Measurements from ENCODE around the gene IPMK. TPM values are rescaled to one million over a fixed set of nuclear protein-coding genes. Genes with fewer than 3 reads are reported as not detected.
"Not testable (repeated sequence)": the region's sequence is repeated elsewhere in the genome, so short reads cannot be mapped to it uniquely, and the experiment has no call there.

IPMK gene
- total and polyA plus RNA-seq, 9 donors: 1.5 to 4.3 (median 2.8) TPM

DNA sequence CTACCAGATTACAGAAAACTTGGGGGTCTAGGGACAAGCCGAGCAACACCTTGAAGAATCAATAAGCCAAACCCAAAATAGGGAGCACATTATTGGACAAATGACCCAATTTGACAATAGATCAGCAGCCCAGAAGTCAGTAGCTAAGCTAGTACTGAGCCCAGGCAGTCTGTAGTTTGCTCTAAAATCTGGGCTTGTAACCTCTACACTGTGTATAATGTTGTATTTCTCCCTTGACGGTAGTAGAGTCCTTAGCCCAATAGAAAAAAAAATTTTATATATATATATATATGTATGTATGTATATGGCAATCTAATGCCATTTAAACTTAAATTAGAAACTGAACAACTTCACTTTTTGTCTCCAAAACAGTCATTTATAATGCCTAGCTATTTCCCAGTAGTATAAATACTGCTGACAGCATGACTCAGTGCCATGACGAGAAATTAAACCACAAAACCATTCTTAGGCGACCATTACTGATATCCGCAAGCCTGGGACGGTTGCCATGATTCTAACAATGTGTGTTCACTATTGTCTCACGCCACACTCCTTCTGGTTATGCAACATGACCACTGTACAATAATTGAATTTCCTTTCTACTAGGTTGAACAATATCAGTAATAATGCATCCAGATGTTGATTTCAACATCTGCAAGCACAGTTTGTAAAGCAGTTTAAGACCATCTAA lies 110.5 kb downstream of the IPMK start:
- no peak for DNase-seq

DNA sequence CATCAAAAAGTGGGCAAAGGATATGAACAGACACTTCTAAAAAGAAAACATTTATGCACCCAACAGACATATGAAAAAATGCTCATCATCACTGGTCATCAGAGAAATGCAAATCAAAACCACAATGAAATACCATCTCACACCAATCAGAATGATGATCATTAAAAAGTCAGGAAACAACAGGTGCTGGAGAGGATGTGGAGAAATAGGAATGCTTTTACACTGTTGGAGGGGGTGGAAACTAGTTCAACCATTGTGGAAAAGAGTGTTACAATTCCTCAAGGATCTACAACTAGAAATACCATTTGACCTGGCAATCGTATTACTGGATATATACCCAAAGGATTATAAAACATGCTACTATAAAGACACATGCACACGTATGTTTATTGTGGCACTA lies 111.8 kb downstream of the IPMK start:
- H3K4me1 ChIP-seq (ENCODE audit: insufficient read depth); H3K9me3 ChIP-seq; intact Hi-C loops (cut with DNase I); H3K36me3 ChIP-seq; H3K4me3 ChIP-seq; H3K27me3 ChIP-seq; DNase-seq; H3K27ac ChIP-seq: not testable (repeated sequence)
- 89 to 92% (median 91%) methylated on average over 2 of the region's 2 CpGs for WGBS, 3 donors

More for the DNA sequence above, 110.5 kb downstream of the IPMK start:
- H3K9me3 ChIP-seq: no peaks in the 10 kb centered on the region
- no peaks in the 10 kb centered on the region for H3K27me3 ChIP-seq
- WGBS, 3 donors: 64 to 77% (median 74%) methylated on average over 7 of the region's 7 CpGs
- intact Hi-C loops (cut with DNase I): no loop called here
- no peaks in the 10 kb centered on the region for H3K4me1 ChIP-seq (ENCODE audit: insufficient read depth)
- no peak for TF ChIP-seq EP300 (IDR thresholded peaks at IDR 0.05)
- no peak for TF ChIP-seq POLR2A (IDR thresholded peaks at IDR 0.05)
- TF ChIP-seq, protein P1, sequence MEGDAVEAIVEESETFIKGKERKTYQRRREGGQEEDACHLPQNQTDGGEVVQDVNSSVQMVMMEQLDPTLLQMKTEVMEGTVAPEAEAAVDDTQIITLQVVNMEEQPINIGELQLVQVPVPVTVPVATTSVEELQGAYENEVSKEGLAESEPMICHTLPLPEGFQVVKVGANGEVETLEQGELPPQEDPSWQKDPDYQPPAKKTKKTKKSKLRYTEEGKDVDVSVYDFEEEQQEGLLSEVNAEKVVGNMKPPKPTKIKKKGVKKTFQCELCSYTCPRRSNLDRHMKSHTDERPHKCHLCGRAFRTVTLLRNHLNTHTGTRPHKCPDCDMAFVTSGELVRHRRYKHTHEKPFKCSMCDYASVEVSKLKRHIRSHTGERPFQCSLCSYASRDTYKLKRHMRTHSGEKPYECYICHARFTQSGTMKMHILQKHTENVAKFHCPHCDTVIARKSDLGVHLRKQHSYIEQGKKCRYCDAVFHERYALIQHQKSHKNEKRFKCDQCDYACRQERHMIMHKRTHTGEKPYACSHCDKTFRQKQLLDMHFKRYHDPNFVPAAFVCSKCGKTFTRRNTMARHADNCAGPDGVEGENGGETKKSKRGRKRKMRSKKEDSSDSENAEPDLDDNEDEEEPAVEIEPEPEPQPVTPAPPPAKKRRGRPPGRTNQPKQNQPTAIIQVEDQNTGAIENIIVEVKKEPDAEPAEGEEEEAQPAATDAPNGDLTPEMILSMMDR (IDR thresholded peaks at IDR 0.05): no peak
- H3K4me3 ChIP-seq: no peak overlapping the region
- H3K27ac ChIP-seq: no peak overlapping the region
- H3K36me3 ChIP-seq: no peaks in the 10 kb centered on the region

DNA sequence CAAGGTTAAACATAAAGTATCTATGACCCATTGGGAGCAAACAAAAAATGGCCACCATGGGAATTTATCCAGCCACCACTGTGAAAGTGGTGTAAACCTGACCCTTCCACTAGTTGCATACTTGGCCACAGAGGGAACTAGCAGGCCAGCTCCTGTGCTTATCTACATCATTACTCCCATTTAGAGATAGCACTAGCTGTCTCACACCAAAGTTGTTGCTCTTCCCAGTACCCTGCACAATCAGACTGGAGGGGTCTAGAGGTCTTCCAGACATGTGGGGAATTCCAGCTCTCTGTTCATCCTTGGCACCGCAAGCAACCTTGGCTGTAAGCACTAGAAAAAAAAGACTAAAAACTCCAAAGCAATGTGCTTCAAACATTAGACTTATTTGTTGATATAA lies 113.9 kb downstream of the IPMK start:
- DNase-seq: no peak
- Histone ChIP-seq H3K9me3 (no peaks in the 10 kb centered on the region), H3K27me3 (no peaks in the 10 kb centered on the region), H3K36me3 (no peaks in the 10 kb centered on the region), H3K27ac (no peak overlapping the region), H3K4me1 (ENCODE audit: insufficient read depth) (no peaks in the 10 kb centered on the region), H3K4me3 (no peak overlapping the region)
- WGBS, 3 donors: 21 to 60% (median 30%) methylated on average over 1 of the region's 1 CpG
- intact Hi-C loops (cut with DNase I): no loop called here
- TF ChIP-seq, protein P1 (IDR thresholded peaks at IDR 0.05): no peak
- TF ChIP-seq EP300 (IDR thresholded peaks at IDR 0.05) (no peak), POLR2A (IDR thresholded peaks at IDR 0.05) (no peak)

DNA sequence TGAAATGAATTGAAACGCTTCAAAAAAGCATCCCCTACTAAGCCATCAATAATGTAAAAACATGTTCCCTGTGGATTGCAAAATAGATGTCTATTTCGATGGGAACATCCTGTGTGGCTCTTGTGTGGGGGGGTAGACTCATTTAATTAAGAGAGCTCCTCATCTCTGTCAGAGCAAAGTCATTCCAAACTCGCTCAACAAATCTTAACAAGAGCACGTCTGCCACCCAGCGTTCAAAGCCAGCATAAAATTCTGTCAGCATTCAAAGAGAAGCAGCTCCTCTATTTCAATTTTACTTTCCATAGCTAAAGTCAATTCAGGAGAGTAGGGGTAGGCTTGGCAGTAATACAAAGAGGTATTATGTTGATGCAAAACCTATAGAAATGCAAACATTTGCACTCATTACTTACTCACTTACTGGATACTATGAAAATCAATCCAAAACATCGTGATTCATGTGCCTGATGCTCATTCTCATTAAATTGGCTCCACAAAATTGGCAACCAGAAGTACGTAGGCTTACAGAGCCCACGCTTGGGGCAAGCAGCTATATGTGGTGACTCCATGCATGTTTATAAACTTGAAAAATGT lies 114.9 kb downstream of the IPMK start:
- H3K27me3 ChIP-seq: no peaks in the 10 kb centered on the region
- H3K4me3 ChIP-seq: no peak overlapping the region
- DNase-seq: peak in 4 of 5 donors; percentile 10 to 38 (median 18)
- intact Hi-C loops (cut with DNase I): no loop called here
- TF ChIP-seq POLR2A (IDR thresholded peaks at IDR 0.05): no peak
- TF ChIP-seq, protein P1 (IDR thresholded peaks at IDR 0.05): peak in 1 of 3 donors; percentile 9
- no peak overlapping the region for H3K27ac ChIP-seq
- H3K4me1 ChIP-seq (ENCODE audit: insufficient read depth): no peaks in the 10 kb centered on the region
- no peaks in the 10 kb centered on the region for H3K36me3 ChIP-seq
- no peaks in the 10 kb centered on the region for H3K9me3 ChIP-seq
- 31 to 36% (median 34%) methylated on average over 8 of the region's 8 CpGs for WGBS, 3 donors

DNA sequence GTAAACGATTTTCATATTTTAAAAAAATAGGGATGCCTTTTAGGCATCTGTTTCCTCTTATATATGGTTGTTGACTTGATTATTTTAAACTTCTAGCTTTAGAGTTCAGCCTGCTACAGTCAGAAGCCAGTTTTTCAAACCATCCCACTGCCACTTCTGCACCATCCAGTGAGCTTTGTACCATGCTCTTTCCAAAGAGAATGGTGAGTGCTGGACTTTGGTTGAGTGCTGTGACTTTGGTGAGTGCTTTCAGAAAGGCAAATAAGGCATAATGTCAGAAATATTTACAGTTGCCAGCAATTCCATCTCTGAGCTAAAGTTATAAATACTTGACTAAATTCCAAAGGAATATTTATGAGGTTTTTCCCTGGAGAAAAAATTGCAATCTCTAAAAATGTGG lies 117.4 kb downstream of the IPMK start:
- WGBS, 3 donors: 47 to 59% (median 58%) methylated on average over 1 of the region's 1 CpG

More for the DNA sequence above, 117.4 kb downstream of the IPMK start:
- no peak for DNase-seq
- H3K27ac ChIP-seq: no peak overlapping the region
- no peak overlapping the region for H3K4me3 ChIP-seq
- intact Hi-C loops (cut with DNase I): no loop called here
- H3K27me3 ChIP-seq: no peaks in the 10 kb centered on the region
- no peaks in the 10 kb centered on the region for H3K36me3 ChIP-seq
- TF ChIP-seq POLR2A (IDR thresholded peaks at IDR 0.05): no peak
- no peak for TF ChIP-seq EP300 (IDR thresholded peaks at IDR 0.05)
- TF ChIP-seq, protein P1 (IDR thresholded peaks at IDR 0.05): no peak
- H3K4me1 ChIP-seq (ENCODE audit: insufficient read depth): no peaks in the 10 kb centered on the region
- no peaks in the 10 kb centered on the region for H3K9me3 ChIP-seq

All from ovary (tissue), 9 donors.